H4 (cell line): Measurements from ENCODE around the gene CNDP1. TPM values are rescaled to one million over a fixed set of nuclear protein-coding genes. Genes with fewer than 3 reads are reported as not detected.
A peak's percentile ranks its signal among the peaks of the same experiment; 100 is the strongest.
"Not testable (repeated sequence)": the region's sequence is repeated elsewhere in the genome, so short reads cannot be mapped to it uniquely, and the experiment has no call there.

Experiments
- DNase-seq: peaks from one replicate; pipeline ENCODE4 v3.0.0-alpha.2; 2015; ENCODE audit warnings: low spot score
- total RNA-seq: library from RNA; depleted of rRNA; stranded (reverse); fragments of >200 nt; shearing (Covaris generic); gene quantifications from 2 replicates; pipeline ENCODE4 v1.2.3, GENCODE V29; 2014

CNDP1 gene
- total RNA-seq, 1 experiment from 2014 or later: not detected

DNA sequence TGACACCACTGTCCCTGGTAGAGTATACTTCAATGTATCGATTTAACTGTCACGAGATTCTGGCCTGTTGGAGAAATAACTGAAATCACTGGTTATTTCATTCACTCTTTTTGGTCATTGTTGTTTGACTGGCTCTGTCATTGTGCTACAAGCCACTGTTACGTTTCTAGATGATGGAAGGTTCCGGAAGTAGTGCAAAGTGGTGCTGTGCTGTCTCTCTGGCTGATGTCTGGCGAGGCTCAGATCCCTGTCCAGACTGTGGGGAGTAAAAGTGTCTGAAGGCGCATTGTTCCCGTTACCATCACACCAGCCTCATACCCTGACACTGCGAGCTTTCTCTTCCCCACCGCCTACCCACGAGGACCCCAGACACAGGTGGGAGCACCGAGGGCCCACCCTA, 11.7 kb downstream of the CNDP1 start:
- no peak for DNase-seq

DNA sequence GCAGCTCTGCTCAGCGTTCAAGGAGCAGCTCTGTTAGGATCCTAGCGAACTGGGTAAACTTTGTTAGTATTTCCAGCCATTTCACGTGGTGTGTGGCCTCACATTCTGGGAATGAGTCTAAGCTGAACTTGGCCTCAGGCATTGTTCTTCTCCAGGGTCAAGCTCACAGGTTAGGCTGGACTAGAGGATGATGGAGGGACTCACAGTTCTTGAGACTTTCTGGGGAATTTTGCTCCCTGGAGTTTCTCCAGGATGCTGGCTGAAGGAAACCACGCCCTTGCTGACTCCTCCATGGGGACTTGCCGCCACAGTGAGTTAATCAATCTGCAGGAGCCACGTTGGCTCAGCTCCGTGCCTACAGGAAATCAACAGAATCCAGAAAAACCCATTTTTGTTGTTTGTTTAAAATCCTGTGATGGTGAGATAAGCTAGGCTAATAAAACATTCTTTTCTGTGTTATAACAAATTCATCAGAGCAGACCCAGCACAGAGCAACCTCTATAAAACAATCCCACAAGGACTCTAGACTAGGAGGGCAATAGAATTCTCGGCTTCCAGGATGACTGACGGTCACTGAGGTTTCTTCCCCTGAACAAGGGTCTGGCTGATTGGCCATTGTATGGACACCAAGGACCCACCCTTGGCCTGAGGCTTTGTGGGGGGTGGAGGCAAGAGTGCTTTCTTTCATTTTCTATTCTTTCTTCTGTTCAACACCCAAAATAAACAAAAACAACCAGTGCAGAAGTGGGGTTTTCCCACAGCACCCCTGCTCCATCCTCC, 12.6 kb downstream of the CNDP1 start:
- peak; percentile 70 for DNase-seq

DNA sequence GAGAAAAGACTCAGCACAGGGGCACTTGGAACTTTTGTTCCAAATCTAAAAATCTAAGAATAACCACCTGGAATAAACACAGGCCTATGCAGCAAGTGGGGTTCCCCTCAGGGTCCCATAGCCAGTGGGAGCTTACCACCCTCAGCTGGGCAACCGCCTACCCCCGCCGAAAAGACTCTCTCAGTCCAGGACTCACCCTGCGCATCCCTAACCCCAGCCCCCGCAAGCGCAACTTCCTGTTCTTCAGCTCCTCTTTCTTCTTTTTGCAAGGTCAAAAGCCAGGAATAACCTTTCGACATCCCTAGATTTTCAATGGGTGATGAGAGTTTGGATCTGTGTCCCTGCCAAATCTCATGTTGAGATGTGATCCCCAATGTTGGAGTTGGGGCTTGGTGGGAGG, 13.6 kb downstream of the CNDP1 start:
- DNase-seq: no peak

DNA sequence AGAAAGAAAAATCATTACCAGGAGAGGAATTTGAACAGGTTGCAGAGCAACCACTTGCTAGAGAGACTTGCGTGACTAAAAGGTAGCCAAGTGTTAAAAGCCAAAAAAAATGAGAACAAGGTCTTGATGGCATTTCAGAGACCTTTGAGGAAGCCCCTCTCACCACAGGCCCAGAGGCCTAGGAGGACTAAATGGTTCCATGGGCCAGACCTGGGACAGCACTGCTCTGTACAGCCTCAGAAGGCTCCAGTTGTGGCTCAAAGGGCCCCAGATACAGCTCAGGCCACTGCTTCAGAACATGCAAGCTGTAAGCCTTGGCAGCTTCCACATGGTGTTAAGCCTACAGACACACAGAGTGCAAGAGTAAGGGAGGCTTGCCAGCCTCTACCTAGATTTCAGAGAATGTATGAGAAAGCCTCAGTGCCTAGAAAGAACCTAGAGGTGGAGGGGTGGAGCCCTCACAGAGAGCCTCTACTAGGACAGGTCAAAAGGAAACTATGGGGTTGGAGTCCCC, 15.3 kb downstream of the CNDP1 start:
- DNase-seq: no peak

DNA sequence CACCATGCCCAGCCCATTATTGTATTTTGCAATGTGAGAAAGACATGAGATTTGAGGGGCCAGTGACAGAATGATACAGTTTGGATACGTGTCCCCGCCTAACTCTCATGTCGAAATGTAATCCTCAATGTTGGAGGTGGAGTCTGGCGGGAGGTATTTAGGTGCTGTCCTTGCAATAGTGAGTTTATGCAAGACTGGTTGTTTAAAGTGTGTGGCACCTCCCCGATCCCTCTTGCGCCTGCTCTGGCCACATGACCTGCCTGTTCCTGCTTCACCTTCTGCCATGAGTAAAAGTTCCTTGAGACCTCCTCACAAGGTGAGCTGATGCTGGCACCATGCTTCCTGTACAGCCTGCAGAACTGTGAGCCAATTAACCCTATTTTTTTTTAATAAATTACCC, 16.6 kb downstream of the CNDP1 start:
- no peak for DNase-seq

DNA sequence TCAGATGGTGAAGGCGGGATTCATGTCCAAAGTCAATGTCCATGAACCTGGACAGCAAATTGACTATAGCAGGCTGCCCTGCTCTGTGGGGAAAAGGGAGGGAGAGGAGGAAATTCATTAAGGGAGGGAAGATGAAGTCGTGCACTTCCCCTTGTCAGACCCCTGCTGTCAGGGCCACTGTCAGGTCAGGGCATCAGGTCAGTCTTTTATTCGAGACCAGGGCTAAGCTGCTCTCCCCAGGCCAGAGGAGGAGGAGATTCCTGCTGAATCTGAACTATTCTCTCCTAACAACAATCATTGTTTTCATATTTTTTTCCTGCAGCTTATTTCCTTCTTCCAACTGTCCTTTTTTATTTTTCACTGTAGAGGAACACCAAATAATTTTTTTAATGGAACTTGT, 17.2 kb downstream of the CNDP1 start:
- DNase-seq: no peak

DNA sequence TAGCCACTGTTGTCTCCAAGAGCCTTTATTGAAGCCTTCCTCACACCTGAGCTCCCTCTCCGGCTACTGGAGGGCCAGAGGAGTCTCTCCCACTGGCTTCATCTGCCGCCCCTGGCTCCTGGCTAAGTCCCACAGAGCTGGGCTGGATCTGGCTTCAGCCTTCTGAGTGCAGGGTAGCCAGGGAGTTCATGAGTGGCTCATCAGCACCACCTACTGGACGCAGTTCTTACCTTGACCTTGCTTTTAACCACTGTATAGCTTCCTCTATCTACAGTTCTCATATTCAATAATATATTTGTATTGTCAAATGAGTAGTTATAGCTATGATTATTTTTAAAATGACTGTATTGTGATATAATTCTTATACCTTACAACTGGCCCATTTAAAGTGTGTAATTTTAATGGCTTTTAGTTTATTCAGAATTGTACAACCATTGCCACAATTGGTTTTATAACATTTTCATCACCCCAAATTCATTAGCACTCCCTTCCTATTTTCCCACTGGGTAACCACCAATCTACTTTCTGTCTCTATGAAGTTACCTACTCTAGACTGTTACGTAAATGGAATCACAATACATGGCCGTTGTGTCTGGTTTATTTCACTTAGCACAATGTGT, 17.7 kb downstream of the CNDP1 start:
- peak; percentile 83 for DNase-seq

DNA sequence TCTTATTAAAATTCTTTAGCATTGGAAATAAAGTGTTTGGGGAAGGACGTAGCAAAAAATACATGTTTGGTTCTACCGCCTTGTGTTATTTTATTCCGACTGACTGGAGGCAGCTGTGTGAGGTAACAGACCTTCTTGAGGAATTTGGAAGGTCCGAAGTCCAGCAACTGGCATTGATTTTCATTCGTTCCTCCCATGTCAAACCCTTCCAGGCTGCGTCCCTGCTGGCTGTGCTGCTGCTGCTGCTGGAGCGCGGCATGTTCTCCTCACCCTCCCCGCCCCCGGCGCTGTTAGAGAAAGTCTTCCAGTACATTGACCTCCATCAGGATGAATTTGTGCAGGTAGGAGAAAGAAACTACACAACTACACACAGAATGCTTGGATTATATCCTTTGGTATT, 21.8 kb downstream of the CNDP1 start:
- DNase-seq: no peak

DNA sequence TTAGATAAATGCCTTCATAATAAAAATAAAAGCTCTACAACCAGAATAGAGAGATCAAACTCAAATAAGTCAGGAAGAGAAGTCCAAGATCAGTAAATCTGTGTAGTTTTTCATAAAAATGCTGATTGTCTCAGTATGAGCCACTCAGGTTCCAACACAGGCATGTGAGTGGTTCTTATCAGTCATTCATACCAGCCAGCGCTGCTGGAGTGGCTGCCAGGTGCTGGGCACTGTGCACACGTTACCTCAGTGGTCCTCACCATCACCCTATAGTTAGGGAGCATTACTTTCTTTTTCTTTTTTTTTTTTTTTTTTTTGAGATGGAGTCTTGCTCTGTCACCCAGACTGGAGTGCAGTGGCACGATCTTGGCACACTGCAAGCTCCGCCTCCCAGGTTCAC, 23.8 kb downstream of the CNDP1 start:
- DNase-seq: no peak

DNA sequence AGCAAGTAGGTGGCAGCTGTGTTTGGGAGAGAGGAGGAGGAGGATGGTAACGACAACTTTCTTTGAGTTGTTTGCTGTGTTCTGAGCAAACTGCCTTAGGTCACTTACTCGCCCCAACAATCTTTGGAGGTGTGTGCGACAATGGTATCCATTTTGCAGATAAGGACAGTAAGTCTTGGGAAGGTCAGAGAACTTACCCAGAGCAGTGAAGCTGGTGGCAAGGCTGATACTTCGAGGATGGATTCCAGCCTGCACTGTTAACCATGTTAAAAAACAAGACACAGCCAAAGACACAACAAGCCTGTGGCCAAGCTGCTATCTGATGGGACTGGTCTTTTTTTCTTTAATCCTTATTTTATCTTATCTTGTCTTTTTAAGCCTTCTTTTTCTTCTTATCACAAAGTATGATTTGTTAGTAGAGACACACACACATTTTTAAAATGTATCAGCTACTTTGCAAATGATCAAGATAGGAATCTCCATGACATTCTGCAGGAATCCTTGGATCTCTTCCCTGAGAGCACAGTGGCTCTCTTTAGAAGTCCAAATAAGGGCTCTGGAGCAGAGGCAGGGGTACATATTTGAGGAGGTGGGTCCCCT, 27.9 kb downstream of the CNDP1 start:
- no peak for DNase-seq

DNA sequence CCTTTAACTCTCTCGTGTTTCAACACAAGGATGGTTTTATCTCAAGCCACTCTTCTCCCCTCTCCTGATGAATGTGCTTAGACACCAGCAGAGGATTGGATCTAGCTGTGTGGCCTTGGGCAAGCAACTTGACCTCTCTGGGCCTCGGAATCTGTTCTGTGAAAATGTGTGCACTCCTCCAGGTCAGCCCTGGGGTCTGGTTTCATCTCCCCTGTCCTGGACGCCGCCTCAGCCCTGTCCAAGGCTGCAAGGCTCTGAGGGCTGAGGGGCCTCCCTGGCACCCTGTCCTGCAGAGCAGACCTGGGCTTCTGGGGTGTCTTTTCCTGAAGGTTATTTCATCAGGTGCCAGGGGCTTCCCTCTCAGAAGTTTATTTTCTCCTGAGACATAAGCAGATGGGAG, 28.5 kb downstream of the CNDP1 start:
- DNase-seq: no peak

DNA sequence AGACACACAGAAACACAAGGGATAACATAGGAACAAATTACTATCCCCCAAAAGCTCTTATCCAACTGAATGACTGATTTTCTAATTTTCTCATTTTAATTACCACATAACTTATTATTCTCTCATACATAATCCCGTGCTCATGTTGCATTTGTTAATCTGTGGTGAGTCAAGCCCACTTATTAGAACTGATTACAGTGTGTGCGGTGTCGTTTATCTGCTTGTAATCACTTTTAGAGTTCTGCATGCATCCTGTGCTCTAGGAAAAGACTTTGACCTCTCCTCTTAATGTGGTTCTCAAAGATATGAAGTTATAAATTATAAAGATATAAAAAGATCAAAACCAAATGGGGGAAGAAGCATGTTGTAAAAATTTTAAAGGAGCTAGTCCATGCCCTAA, 29.7 kb downstream of the CNDP1 start:
- DNase-seq: no peak

DNA sequence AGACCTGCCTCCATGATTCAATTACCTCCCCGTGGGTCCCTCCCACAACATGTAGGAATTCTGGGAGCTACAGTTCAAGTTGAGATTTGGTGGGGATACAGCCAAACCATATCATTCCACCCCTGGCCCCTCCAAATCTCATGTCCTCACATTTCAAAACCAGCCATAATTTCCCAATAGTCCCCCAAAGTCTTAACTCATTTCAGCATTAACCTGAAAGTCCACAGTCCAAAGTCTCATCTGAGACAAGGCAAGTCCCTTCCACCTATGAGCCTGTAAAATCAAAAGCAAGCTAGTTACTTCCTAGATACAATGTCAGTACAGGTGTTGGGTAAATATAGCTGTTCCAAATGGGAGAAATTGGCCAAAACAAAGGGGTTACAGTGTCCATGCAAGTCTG, 30.9 kb downstream of the CNDP1 start:
- DNase-seq: not testable (repeated sequence)

DNA sequence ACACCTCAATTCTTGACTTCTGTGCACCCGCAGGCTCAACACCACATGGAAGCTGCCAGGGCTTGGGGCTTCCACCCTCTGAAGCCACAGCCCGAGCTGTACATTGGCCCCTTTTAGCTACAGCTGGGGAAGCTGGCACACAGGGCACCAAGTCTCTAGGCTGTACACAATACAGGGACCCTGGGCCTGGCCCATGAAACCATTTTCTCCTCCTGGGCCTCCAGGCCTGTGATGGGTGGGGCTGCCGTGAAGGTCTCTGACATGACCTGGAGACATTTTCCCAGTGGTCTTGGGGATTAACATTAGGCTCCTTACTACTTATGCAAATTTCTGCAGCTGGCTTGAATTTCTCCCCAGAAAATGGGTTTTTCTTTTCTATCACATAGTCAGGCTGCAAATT, 31.7 kb downstream of the CNDP1 start:
- DNase-seq: not testable (repeated sequence)

DNA sequence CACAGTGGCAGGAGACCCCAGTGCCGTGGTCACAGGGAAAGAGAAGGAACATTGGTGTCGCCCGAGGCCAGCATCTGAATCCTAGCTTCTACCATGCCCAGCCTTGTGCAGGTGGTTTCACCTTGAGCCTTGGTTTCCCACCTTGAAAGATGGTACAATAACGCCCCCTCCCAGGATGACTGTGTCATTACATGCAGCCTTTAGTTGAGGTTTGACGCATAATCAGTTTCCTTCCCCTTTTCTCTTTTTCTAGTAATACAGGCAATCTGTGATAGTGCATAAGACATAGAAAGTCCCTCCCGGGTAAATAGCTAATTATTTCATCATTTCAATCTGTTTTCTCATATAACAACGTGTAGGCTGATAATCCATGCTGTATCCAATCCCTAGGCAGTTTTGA, 33.5 kb downstream of the CNDP1 start:
- DNase-seq: no peak

DNA sequence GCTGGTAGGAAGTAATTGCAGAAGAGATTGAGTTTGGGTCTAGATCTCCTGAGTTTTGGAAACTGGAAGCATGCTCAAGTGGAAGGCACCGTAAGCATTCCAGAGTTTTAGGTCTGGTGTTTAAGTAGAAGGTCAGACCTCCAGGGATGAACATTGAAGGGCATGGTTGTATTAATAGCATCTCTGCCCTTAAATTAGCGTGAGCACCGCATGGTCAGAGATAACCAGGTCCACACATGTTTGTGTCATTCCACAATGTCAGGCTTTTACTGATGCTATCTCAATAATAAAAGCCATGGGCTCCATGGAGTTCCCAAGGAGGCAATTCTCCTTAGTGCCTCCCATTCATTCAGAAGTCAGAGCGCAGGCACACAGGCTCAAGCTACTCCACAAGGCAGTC, 35.1 kb downstream of the CNDP1 start:
- no peak for DNase-seq

DNA sequence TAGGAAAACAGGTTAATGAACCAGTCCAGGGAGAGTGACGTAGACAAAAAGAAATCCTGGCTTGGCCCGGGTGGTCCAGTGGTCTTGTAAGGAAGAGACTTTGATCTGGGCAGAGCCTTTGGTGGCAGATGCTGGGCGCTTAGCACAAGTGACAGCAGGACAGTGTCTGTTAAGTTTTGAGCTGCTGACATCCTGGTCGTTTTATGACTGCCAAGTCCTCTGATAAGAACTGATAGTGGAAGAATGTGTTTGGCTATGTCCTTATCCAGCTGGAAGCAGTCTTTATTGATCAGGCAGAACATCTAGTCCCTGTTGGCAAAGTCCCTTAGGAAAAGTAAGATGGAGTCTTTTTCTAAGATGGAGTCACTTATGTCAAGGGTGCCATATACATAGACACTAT, 36.0 kb downstream of the CNDP1 start:
- no peak for DNase-seq

DNA sequence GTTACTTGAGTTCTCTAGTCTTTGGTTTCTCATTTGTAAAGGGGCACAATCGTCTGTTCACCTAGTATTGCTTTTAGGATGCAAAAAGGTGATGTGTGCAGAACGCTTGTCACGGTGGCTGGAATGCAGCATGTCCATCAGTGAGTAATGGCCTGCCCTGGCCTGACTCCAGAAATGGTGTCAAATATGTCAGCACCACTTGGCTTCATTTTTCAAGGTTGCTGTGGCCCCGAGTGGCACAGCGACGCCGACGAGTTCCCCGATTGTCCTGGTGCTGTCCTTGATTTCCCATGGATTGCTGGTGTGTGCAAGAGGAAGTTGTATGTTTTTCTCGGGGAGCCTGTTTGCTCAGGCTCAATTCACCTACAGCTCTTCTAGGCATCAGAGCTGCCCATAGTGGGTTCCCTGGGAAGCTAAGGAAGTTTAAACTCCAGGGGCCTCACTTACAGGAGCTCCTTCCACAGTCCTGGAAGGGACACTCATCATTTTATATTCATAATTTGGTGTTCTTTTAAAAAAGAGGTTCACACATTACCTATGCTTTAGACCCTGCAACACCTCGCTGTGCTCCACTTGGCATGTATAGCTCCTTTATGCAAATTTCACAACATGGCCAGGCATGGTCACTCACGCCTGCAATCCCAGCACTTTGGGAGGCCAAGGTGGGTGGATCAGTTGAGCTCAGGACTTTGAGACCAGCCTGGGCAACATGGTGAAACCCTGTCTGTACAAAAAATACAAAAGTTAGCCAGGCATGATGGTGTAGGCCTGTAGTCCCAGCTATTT, 37.8 kb downstream of the CNDP1 start:
- DNase-seq: no peak

DNA sequence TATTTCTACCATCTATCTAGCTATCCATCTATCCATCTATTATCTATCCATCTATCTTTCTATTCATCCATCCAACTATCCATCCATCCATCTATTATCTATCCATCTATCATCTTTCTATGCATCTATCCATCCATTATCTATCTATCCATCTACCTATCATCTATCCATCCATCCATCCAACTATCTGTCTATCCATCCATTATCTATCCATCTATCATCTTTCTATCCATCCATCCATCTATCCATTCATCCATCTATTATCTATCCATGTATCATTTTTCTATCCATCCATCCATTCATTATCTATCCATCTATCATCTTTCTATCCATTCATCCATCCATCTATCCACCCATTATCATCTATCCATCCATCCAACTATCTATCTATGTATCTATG, 38.8 kb downstream of the CNDP1 start:
- DNase-seq: no peak

DNA sequence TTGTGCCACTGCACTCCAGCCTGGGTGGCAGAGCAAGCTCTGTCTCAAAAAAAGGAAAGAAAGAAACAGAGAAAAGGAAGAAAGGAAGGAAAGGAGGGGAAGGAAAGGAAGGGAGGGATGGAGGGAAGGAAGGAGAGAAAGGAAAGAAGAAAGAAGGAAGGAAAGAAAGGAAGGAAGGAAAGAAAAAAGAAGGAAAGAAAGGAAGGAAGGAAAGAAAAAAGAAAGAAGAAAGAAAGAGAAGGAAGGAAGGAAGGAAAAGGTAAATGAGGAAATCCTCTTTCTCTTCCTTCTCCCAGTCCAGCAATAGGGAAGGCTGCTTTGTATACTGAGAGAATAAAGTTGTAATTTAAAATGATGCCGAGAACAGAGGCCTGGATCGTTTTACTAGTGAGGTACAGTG, 40.6 kb downstream of the CNDP1 start:
- DNase-seq: no peak

DNA sequence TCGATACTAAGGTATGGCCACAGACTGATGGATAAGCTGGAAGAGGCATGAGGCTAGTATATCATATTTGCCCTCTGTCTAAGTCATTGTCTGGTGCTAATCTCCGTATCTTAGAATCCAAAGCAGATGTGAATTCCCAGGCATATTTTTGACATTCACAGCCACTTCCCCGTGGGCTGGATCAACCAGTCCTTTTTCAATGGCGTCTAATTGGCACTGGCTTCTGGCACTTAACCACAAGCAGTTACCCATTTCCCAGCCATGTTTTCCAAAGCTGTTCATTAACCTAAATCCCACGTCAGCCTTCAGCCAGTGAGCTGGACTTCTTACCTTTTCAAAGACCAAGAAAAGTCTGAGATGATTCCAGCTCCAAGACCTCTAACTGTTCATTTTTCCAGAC, 42.7 kb downstream of the CNDP1 start:
- DNase-seq: no peak

DNA sequence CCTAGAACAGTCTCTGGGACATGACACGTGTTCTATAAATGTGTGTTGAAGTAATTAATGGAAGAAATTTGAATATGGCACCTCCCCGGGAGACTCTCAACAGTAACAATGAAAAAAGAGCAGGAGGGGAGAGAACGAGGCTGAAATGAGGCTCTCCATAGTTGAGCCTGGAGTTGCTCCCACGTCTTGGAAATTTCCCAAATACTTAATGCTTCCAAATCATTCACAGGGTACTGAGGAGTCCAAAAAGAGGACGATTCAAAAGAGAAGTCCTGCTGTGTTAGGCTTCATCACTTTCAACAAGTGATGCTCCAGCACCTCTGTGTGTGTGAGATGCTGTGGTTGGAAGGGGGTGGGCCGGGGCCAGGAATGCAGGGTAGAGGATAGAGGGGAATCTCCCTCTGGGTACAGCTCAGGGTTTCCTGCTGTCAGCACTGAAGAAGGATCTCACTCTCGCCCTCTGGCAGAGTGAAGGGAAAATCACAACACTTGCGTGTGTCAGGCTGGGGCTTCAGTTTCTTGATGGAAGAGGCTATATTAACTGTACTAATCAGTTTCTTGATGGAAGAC, 45.3 kb downstream of the CNDP1 start:
- no peak for DNase-seq
